ENCODE measurements around the gene BUD23. TPM values are rescaled to one million over a fixed set of nuclear protein-coding genes. Genes with fewer than 3 reads are reported as not detected.

Gene BUD23
- total and polyA plus RNA-seq, 9 of the 15 experiments (the other 6 are each of a cell fraction or from before 2014, with no cell fraction given): 79.5 to 270 (median 150) TPM

- no peak for TF ChIP-seq ZSCAN29 (IDR thresholded peaks at IDR 0.05)
- TF ChIP-seq ZNF316 (IDR thresholded peaks at IDR 0.05): peak; percentile 67
- peak; percentile 21; the same call in 1 of the 2 replicates for TF ChIP-seq NFE2 (IDR thresholded peaks at IDR 0.05; ENCODE audit: low read depth)
- TF ChIP-seq ZNF511 (CRISPR knock-in tag; IDR thresholded peaks at IDR 0.05): peak; percentile 56; the same call in 1 of the 2 replicates
- no peak for TF ChIP-seq ILK (tag; IDR thresholded peaks at IDR 0.05; ENCODE audit: borderline replicate concordance, low read depth)
- TF ChIP-seq NKRF (IDR thresholded peaks at IDR 0.05; ENCODE audit: borderline replicate concordance): no peak
- no peak for TF ChIP-seq ZC3H8 (IDR thresholded peaks at IDR 0.05)
- H3K9ac ChIP-seq (ENCODE audit: insufficient read depth in 1 of 2, low read depth in 2 of 2, low read length in 2 of 2): peak overlapping the region; percentile 14 to 76; a peak in 3 of 4 replicates
- WGBS (ENCODE audit: insufficient coverage, low coverage, missing lambda C conversion rate): 84% methylated on average over 2 of the region's 2 CpGs
- H2AFZ ChIP-seq (ENCODE audit: low read depth, low read length): no peak overlapping the region
- ChIA-PET POLR2A (interaction anchor here (1.4 kb wide), 1 partner anchor 73 kb away, joined by 5 read pairs; no protein-coding TSS in a partner anchor), CTCF (ENCODE audit: low intra/inter-chr PET ratio) (no interaction called here)
- in situ Hi-C loops (cut with MboI) (no loop called here), intact Hi-C loops (cut with micrococcal nuclease) (loop anchor here (5.0 kb wide), 1 partner anchor 38 kb away; the partner anchor contains the start of gene STX1A)
- H3K4me2 ChIP-seq (ENCODE audit: insufficient read depth, low read length): no peak overlapping the region; the same call in 1 of the 2 replicates
- 0 out of 2 replicates have a peak, but pooled peaks cover 7% of the 10 kb centered on the region for H4K20me1 ChIP-seq (replicated peaks; ENCODE audit: control insufficient read depth, insufficient read depth, low read length)
- H3K4me3 ChIP-seq: no peak overlapping the region
- no peak for FAIRE-seq
- H3K9me1 ChIP-seq (ENCODE audit: control insufficient read depth, insufficient read depth, low read length): no peaks in the 10 kb centered on the region
- no peaks in the 10 kb centered on the region for H3K27me3 ChIP-seq (ENCODE audit: control insufficient read depth in 2 of 2, insufficient read depth in 2 of 2, low read length in 2 of 2)
- peaks cover 60% of the 10 kb centered on the region for H3K79me2 ChIP-seq (ENCODE audit: control insufficient read depth, insufficient read depth, low read length)
- ATAC-seq: no peak
- no peaks in the 10 kb centered on the region for H3K9me3 ChIP-seq (replicated peaks; ENCODE audit: control insufficient read depth, insufficient read depth, low read depth, low read length)
- H3K36me3 ChIP-seq (ENCODE audit: control insufficient read depth, insufficient read depth, low read length): peaks cover 33% of the 10 kb centered on the region; the same call in 2 of the 3 replicates
- no peak for DNase-seq (ENCODE audit: extremely low read depth in 1 of 4, low spot score in 3 of 4)
- H3K27ac ChIP-seq (ENCODE audit: extremely low read depth, low read depth, low read length): peak overlapping the region; percentile 44; the same call in 2 of the 3 replicates
- BruUV-seq (replicated peaks): no TSS peak
- H3K4me1 ChIP-seq (replicated peaks in 1 of 2; ENCODE audit: control insufficient read depth in 2 of 2, insufficient read depth in 2 of 2, low read length in 2 of 2): peaks cover 34 to 35% of the 10 kb centered on the region in 2 experiments; a peak in 4 of 5 replicates
Measured at GRCh38 chr7:73679709-73680108, 3.7 kb upstream of the BUD23 start.
